SH-SY5Y (cell line): Measurements from ENCODE around the gene RNU7-1.

ENCODE experiments used
- GATA2 ChIP-seq: IDR thresholded peaks from 2 replicates; pipeline ENCODE4 v1.6.1; 2011; ENCODE audit warnings: mild to moderate bottlenecking, low read depth, low read length
- GATA3 ChIP-seq: IDR thresholded peaks from 2 replicates; pipeline ENCODE4 v1.6.1; 2011; ENCODE audit warnings: low read depth, mild to moderate bottlenecking, low read length, moderate library complexity

DNA sequence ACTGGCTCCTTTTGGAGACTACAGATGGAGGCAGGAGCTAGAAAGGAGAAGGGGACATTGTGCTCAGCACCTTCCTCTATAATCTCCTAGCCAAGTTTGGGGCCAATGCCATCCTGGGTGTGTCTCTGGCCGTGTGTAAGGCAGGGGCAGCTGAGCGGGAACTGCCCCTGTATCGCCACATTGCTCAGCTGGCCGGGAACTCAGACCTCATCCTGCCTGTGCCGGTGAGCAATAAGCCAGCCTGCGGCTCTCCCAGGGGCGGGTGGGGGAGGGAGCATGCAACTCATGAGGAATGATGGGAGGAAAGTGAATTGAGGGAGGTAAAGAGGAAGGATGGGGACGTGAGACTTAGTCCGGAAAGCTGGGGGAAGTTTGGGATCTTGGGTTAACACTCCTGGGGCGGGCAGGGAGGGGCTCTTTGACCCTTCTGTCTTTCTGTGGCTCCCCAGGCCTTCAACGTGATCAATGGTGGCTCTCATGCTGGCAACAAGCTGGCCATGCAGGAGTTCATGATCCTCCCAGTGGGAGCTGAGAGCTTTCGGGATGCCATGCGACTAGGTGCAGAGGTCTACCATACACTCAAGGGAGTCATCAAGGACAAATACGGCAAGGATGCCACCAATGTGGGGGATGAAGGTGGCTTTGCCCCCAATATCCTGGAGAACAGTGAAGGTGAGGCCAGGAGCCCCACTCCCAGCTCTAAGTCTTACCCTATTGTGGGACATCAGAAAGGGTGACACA is 26.0 kb upstream of the RNU7-1 start:
- TF ChIP-seq GATA2 (no peak), GATA3 (no peak)
